ENCODE measurements around the gene HBP1. TPM values are rescaled to one million over a fixed set of nuclear protein-coding genes. Genes with fewer than 3 reads are reported as not detected.

Gene HBP1
- total and polyA plus RNA-seq, 2 of the 8 experiments (the other 6 are each of a cell fraction or from before 2014, with no cell fraction given), result 28.9 to 29.2 TPM

GRCh38 chr7:107170051-107170915, 1.5 kb downstream of the HBP1 start:
- DNase-seq (ENCODE audit: low read depth in 1 of 2, low spot score in 2 of 2), result no peak
- Histone ChIP-seq H2BK12ac (ENCODE audit: low read depth, low read length) (no peak overlapping the region), H3K79me2 (ENCODE audit: control insufficient read depth in 1 of 2, insufficient read depth in 2 of 2, low read length in 2 of 2) (peaks cover 6 to 52% of the 10 kb centered on the region in 2 experiments), H3K27ac (ENCODE audit: low read depth, low read length) (peak overlapping the region; percentile 95), H3K79me1 (ENCODE audit: low read depth, low read length) (no peaks in the 10 kb centered on the region), H3K56ac (replicated peaks; ENCODE audit: insufficient read length, low read depth, low read length) (no peak overlapping the region), H3K4ac (replicated peaks; ENCODE audit: insufficient read length, low read depth, low read length) (peak overlapping the region; percentile 3), H2AFZ (ENCODE audit: low read length) (no peak overlapping the region), H3K27me3 (replicated peaks in 1 of 4; ENCODE audit: control insufficient read depth in 3 of 4, extremely low read depth in 1 of 4, insufficient read depth in 3 of 4, low read length in 3 of 4) (no peaks in the 10 kb centered on the region), H3K4me3 (ENCODE audit: extremely low read depth in 1 of 4, insufficient read depth in 2 of 4, low read depth in 3 of 4, low read length in 4 of 4) (peak overlapping the region; percentile 65 to 85 (median 76)), H3K23me2 (ENCODE audit: low read depth, low read length) (peaks cover 4% of the 10 kb centered on the region), H2BK5ac (ENCODE audit: low read depth, low read length) (peak overlapping the region; percentile 41), H3K14ac (ENCODE audit: insufficient read length) (no peak overlapping the region), H4K5ac (ENCODE audit: insufficient read length, low read depth, low read length) (peak overlapping the region; percentile 55), H4K8ac (ENCODE audit: extremely low read depth, insufficient read depth, low read length) (peak overlapping the region; percentile 42; the same call in 1 of the 2 replicates), H2BK15ac (ENCODE audit: low read length) (no peak overlapping the region), H3K9me3 (ENCODE audit: insufficient read depth in 2 of 2, low read depth in 1 of 2, low read length in 1 of 2) (no peaks in the 10 kb centered on the region), H3K4me2 (ENCODE audit: insufficient read depth in 1 of 2, low read depth in 2 of 2, low read length in 2 of 2) (peak overlapping the region; percentile 78 to 91), H3K23ac (ENCODE audit: insufficient read length) (no peak overlapping the region), H3K18ac (ENCODE audit: extremely low read depth, low read length) (no peak overlapping the region; the same call in 1 of the 2 replicates), H4K91ac (replicated peaks; ENCODE audit: insufficient read length, low read length) (no peak overlapping the region), H2BK20ac (ENCODE audit: low read length) (0 out of 2 replicates have a peak overlapping the region, but pooled peaks have one; percentile 53), H4K20me1 (replicated peaks in 1 of 2; ENCODE audit: control insufficient read depth in 1 of 2, insufficient read depth in 2 of 2, low read length in 2 of 2) (no peaks in the 10 kb centered on the region), H3K9ac (replicated peaks in 1 of 4; ENCODE audit: extremely low read depth in 1 of 4, low read depth in 3 of 4, low read length in 3 of 4) (peak overlapping the region; percentile 64 to 92 (median 79)), H3K36me3 (ENCODE audit: control insufficient read depth in 2 of 4, insufficient read depth in 4 of 4, low read length in 3 of 4) (no peaks in the 10 kb centered on the region), H2BK120ac (replicated peaks; ENCODE audit: low read depth, low read length) (no peak overlapping the region), H2AK5ac (ENCODE audit: low read depth, low read length) (no peak overlapping the region), H3K4me1 (replicated peaks in 1 of 4; ENCODE audit: control insufficient read depth in 3 of 4, insufficient read depth in 4 of 4, low read length in 3 of 4) (peaks cover 2 to 8% (median 6%) of the 10 kb centered on the region in 4 experiments; a peak in 4 of 7 replicates)
- no peak for FAIRE-seq
- ChIA-PET POLR2A (ENCODE audit: partially characterized antibody) (interaction anchor here (1.2 to 2.5 kb wide), 4 partner anchors 10 to 396 kb away, joined by 4 to 12 read pairs (median 4); no protein-coding TSS in a partner anchor), CTCF (ENCODE audit: partially characterized antibody) (interaction anchor here (1.3 to 6.6 kb wide), 3 partner anchors 21 to 222 kb away, joined by 4 to 68 read pairs (median 16); no protein-coding TSS in a partner anchor)
- TF ChIP-seq HDAC6 (IDR thresholded peaks at IDR 0.05; ENCODE audit: low read depth, low read length), result no peak
- TF ChIP-seq CBX8 (IDR thresholded peaks at IDR 0.05; ENCODE audit: borderline replicate concordance, low read depth, low read length), result no peak
- TF ChIP-seq KDM5A (IDR thresholded peaks at IDR 0.05; ENCODE audit: low read length), result no peak
- no peak for TF ChIP-seq GABPA (IDR thresholded peaks at IDR 0.05; ENCODE audit: borderline replicate concordance, insufficient read depth, low read length)
- TF ChIP-seq SIRT6 (IDR thresholded peaks at IDR 0.05; ENCODE audit: low read length), result no peak
- 25 to 100% methylated on average over 1 to 13 of the region's 13 CpGs for WGBS, 2 experiments (ENCODE audit: extremely low coverage in 1 of 2, insufficient coverage in 1 of 2, insufficient read length in 1 of 2, insufficient replicate concordance in 2 of 2, low coverage in 1 of 2, low lambda C conversion rate in 2 of 2, missing lambda C conversion rate in 1 of 2)

All from H1 (cell line).